ENCODE data around the gene LIPE.

GRCh38 chr19:42436006-42436405 is 8.8 kb upstream of the LIPE start:
- TF ChIP-seq CTCF (IDR thresholded peaks at IDR 0.05): no peak
- TF ChIP-seq EP300 (IDR thresholded peaks at IDR 0.05): no peak
- TF ChIP-seq POLR2A (IDR thresholded peaks at IDR 0.05): no peak
